ENCODE data around the gene TIAM1.

TIAM1 gene

DNA sequence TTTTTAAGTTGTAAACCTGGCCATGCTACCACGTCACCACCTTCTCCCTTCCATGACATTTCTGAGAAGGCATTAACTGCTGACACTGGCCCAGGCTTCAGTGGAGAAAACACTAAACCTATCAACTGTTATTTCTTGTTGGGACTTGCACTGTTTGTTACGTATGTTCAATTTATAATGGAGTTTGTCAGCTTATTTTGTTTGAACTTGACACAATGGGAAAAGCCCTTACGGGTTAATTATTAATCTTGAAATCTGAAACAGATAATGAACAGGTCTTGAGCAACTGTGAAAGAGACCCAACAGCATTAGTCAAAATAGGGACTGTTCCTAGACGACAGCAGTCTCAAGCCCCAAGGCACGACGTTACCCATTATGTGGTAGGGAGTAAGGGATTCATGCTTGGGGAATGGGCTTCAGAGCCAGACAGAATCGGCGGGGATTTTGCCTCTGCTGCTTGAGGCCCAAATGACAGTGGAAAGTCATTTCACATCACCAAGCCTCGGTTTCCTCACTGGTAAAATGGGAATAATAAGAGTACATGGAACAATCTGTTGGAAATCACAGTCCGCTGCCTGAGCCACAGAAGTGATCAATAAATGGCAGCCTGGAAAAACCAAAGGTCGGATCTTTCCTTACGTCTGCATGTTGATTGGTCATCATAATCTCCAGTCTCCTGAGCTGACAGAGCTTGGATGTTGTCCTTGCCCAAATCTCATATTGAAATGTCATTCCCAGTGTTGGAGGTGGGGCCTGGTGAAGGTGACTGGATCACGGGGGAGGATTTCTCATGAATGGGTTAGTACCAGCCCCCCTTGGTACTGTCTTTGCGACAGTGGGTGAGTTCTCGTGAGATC is 44.5 kb downstream of the TIAM1 start:
- no peak for TF ChIP-seq MAX (IDR thresholded peaks at IDR 0.05; ENCODE audit: low read depth, low read length)
- no peak for TF ChIP-seq POLR2A (IDR thresholded peaks at IDR 0.05; ENCODE audit: extremely low read depth, insufficient read length)
- no peak for TF ChIP-seq MYC (IDR thresholded peaks at IDR 0.05; ENCODE audit: low read depth, low read length)
- TF ChIP-seq, protein P1, sequence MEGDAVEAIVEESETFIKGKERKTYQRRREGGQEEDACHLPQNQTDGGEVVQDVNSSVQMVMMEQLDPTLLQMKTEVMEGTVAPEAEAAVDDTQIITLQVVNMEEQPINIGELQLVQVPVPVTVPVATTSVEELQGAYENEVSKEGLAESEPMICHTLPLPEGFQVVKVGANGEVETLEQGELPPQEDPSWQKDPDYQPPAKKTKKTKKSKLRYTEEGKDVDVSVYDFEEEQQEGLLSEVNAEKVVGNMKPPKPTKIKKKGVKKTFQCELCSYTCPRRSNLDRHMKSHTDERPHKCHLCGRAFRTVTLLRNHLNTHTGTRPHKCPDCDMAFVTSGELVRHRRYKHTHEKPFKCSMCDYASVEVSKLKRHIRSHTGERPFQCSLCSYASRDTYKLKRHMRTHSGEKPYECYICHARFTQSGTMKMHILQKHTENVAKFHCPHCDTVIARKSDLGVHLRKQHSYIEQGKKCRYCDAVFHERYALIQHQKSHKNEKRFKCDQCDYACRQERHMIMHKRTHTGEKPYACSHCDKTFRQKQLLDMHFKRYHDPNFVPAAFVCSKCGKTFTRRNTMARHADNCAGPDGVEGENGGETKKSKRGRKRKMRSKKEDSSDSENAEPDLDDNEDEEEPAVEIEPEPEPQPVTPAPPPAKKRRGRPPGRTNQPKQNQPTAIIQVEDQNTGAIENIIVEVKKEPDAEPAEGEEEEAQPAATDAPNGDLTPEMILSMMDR (IDR thresholded peaks at IDR 0.05; ENCODE audit: low read depth, low read length): no peak
- no peak overlapping the region for H3K4me3 ChIP-seq (ENCODE audit: low read depth, low read length)
- no peak for DNase-seq (ENCODE audit: low read depth)

- no peak for DNase-seq (ENCODE audit: low read depth)
- no peak overlapping the region for H3K4me3 ChIP-seq (ENCODE audit: low read depth, low read length)
- TF ChIP-seq, protein P1 (IDR thresholded peaks at IDR 0.05; ENCODE audit: low read depth, low read length): no peak
- TF ChIP-seq POLR2A (IDR thresholded peaks at IDR 0.05; ENCODE audit: extremely low read depth, insufficient read length): no peak
- TF ChIP-seq MYC (IDR thresholded peaks at IDR 0.05; ENCODE audit: low read depth, low read length): no peak
- TF ChIP-seq MAX (IDR thresholded peaks at IDR 0.05; ENCODE audit: low read depth, low read length): no peak
Observed at GRCh38 chr21:31298618-31299269, 45.3 kb downstream of the TIAM1 start.

DNA sequence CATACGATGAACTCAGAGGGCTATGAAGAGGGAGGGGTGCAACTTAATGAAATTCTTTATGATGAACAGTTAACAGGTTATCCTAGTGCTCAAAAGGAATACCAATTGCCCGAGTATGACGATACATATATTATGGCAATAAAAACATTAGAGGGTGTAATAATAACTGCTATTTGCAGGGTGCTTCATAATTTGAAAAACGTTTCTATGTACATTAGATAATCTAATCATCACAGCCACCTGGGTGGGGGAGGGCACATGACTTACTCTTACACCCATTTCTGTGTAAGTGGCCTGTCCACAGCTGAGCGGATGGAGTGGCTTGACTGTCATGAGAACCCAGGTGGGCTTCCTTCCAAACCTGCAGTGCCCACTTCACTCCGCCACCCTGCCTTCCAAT is 46.3 kb downstream of the TIAM1 start:
- no peak overlapping the region for H3K4me3 ChIP-seq (ENCODE audit: low read depth, low read length)
- no peak for DNase-seq (ENCODE audit: low read depth)
- TF ChIP-seq POLR2A (IDR thresholded peaks at IDR 0.05; ENCODE audit: extremely low read depth, insufficient read length): no peak
- no peak for TF ChIP-seq MYC (IDR thresholded peaks at IDR 0.05; ENCODE audit: low read depth, low read length)
- TF ChIP-seq MAX (IDR thresholded peaks at IDR 0.05; ENCODE audit: low read depth, low read length): no peak
- TF ChIP-seq, protein P1 (IDR thresholded peaks at IDR 0.05; ENCODE audit: low read depth, low read length): no peak

DNA sequence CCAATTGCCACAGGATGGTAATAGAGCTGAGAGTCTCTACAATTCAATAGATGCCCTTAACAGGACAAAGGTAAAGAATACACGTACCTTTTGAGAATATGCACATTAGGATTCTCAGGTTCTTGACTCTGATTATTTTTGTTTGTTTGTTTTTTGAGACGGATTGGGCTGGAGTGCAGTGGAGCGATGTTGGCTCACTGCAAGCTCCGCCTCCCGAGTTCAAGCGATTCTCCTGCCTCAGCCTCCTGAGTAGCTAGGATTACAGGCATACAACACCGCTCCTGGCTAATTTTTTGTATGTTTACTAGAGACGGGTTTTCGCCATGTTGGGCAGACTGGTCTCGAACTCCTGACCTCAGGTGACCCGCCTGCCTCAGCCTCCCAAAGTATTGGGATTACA is 48.4 kb downstream of the TIAM1 start:
- DNase-seq (ENCODE audit: low read depth): no peak
- H3K4me3 ChIP-seq (ENCODE audit: low read depth, low read length): no peak overlapping the region
- TF ChIP-seq POLR2A (IDR thresholded peaks at IDR 0.05; ENCODE audit: extremely low read depth, insufficient read length) (no peak), MYC (IDR thresholded peaks at IDR 0.05; ENCODE audit: low read depth, low read length) (no peak), MAX (IDR thresholded peaks at IDR 0.05; ENCODE audit: low read depth, low read length) (no peak)
- TF ChIP-seq, protein P1 (IDR thresholded peaks at IDR 0.05; ENCODE audit: low read depth, low read length): no peak

DNA sequence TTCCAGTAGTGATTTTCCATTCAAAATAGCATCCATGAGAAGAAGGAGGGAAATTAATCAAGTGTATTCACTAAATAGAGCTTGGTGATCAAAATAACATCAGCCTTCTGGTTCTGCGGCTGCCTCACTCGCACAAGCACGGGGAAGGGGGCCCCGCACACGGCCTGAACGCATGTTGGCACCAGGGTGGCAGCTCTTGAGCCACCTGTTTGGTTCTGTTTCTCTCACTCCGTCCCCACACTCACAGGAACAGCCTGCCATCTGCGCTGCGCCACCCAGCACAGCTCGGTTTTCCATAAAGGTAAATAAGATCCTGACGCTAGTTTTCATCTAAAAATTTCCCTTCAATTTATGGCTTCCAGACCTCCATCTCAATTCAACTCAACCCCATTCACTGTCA is 49.4 kb downstream of the TIAM1 start:
- DNase-seq (ENCODE audit: low read depth): no peak
- TF ChIP-seq MAX (IDR thresholded peaks at IDR 0.05; ENCODE audit: low read depth, low read length): no peak
- no peak for TF ChIP-seq MYC (IDR thresholded peaks at IDR 0.05; ENCODE audit: low read depth, low read length)
- TF ChIP-seq POLR2A (IDR thresholded peaks at IDR 0.05; ENCODE audit: extremely low read depth, insufficient read length): no peak
- TF ChIP-seq, protein P1 (IDR thresholded peaks at IDR 0.05; ENCODE audit: low read depth, low read length): no peak
- H3K4me3 ChIP-seq (ENCODE audit: low read depth, low read length): no peak overlapping the region
